A549 (cell line): ENCODE measurements around the gene TPPP3.

Experiments
- CEBPB ChIP-seq, 2 experiments: fragments of >200 bp in 1 of 2; sonication (Bioruptor Twin) in 1 of 2; formaldehyde crosslinking in 1 of 2; IDR thresholded peaks; 2 replicates each; pipeline ENCODE4 v1.6.1; 2012 to 2016
- CTCF ChIP-seq: fragments of >200 bp; sonication (Bioruptor Twin); formaldehyde crosslinking; IDR thresholded peaks from 3 replicates; pipeline ENCODE4 v1.5.1; 2016
- HMGXB4 ChIP-seq: fragments of 250-450 bp; sonication (Bioruptor Pico); IDR thresholded peaks from 2 replicates; pipeline ENCODE4 v1.5.0; 2021; ENCODE audit warnings: mild to moderate bottlenecking, moderate library complexity, borderline replicate concordance
- KDM1A ChIP-seq: fragments of 200-600 bp; sonication (generic); IDR thresholded peaks from 2 replicates; pipeline ENCODE4 v1.6.1; 2016; ENCODE audit warnings: low read depth, mild to moderate bottlenecking
- KDM5A ChIP-seq: fragments of 200-600 bp; sonication (generic); IDR thresholded peaks from 2 replicates; pipeline ENCODE4 v1.6.1; 2016; ENCODE audit warnings: antibody characterized with exemption, mild to moderate bottlenecking
- MYC ChIP-seq: IDR thresholded peaks from 2 replicates; pipeline ENCODE4 v1.6.1; 2012; ENCODE audit warnings: mild to moderate bottlenecking, inconsistent platforms, low read length, improper control_type of control experiment, borderline replicate concordance
- POLR2A ChIP-seq: IDR thresholded peaks from 2 replicates; pipeline ENCODE4 v1.6.1; 2012; ENCODE audit warnings: mild to moderate bottlenecking, low read length
- TF ChIP-seq, protein P1 (sequence below): IDR thresholded peaks from 2 replicates; pipeline ENCODE4 v1.6.1; 2012

DNA sequence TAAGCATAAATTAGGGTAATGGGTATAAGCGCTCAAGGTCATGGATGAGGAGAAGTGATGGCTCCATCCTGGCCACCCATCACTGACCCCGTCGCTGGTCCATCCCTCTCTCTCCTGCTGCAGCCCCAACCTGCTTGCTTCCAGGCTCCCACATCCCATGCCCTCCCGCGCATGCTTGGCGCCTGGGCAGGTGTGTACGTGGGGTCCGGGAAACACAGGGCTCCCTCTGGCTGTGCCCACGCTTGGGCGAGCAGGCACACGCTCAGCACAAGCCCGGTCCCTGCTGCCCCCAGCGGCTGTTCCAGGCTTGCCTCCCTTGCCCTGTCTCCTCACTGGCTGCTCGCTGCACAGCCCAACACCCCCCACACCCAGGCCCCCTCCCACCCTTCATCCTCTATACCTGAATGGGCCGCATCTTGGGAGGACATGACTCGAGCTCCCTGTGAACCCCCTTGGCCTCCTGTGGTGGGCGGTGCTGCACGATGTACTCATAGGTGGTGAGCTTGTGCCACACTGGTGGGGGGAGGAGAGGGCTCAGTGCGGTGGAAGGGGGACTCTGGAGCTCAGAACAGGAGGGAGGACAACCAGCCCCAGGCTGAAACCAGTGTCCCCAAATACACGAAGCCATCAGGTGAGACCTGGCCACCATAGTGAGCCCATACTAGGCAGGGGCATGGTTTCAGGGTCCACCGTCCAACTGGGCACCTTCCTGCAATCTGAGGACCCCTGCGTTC lies 4.7 kb upstream of the TPPP3 start:
- no peak for TF ChIP-seq KDM5A
- no peak for TF ChIP-seq HMGXB4 (CRISPR knock-in tag)
- TF ChIP-seq POLR2A: no peak
- TF ChIP-seq, protein P1, sequence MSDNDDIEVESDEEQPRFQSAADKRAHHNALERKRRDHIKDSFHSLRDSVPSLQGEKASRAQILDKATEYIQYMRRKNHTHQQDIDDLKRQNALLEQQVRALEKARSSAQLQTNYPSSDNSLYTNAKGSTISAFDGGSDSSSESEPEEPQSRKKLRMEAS: no peak
- no peak for TF ChIP-seq CTCF
- TF ChIP-seq CEBPB (IDR thresholded peaks at IDR 0.05): no peak
- no peak for TF ChIP-seq MYC
- no peak for TF ChIP-seq KDM1A
